ENCODE measurements around the gene ADCK1. TPM values are rescaled to one million over a fixed set of nuclear protein-coding genes. Genes with fewer than 3 reads are reported as not detected.

ADCK1 gene
- 10.3 TPM for total RNA-seq
- long read RNA-seq, transcript ADCK1-201 (11 exons, 2,234 nt) = major isoform, 10 of 16 reads
- long read RNA-seq, partial matches to known transcripts = 0 of 16 reads
- long read RNA-seq, other reads (novel, unspliced or antisense) = 6 of 16 reads

- DNase-seq = peak; percentile 92
- TF ChIP-seq, protein P1, sequence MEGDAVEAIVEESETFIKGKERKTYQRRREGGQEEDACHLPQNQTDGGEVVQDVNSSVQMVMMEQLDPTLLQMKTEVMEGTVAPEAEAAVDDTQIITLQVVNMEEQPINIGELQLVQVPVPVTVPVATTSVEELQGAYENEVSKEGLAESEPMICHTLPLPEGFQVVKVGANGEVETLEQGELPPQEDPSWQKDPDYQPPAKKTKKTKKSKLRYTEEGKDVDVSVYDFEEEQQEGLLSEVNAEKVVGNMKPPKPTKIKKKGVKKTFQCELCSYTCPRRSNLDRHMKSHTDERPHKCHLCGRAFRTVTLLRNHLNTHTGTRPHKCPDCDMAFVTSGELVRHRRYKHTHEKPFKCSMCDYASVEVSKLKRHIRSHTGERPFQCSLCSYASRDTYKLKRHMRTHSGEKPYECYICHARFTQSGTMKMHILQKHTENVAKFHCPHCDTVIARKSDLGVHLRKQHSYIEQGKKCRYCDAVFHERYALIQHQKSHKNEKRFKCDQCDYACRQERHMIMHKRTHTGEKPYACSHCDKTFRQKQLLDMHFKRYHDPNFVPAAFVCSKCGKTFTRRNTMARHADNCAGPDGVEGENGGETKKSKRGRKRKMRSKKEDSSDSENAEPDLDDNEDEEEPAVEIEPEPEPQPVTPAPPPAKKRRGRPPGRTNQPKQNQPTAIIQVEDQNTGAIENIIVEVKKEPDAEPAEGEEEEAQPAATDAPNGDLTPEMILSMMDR (IDR thresholded peaks at IDR 0.05; ENCODE audit: borderline replicate concordance) = peak; percentile 59
- H3K27me3 ChIP-seq (ENCODE audit: low read depth) = no peaks in the 10 kb centered on the region
- H3K27ac ChIP-seq (replicated peaks) = peak within 1 kb of the TSS; percentile 95
- intact Hi-C loops (cut with micrococcal nuclease) = no loop called here
- H3K4me1 ChIP-seq = peaks cover 32% of the 10 kb centered on the region
- peak within 1 kb of the TSS; percentile 76 for H3K4me3 ChIP-seq
- H3K36me3 ChIP-seq = no peaks in the 10 kb centered on the region
- no peaks in the 10 kb centered on the region for H3K9me3 ChIP-seq (replicated peaks)
Observed at GRCh38 chr14:77799863-77800730, at the start of gene ADCK1. TSS of gene ADCK1 (plus strand) at chr14:77800109. CDS start at chr14:77818979, 18,870 bp downstream.

DNA sequence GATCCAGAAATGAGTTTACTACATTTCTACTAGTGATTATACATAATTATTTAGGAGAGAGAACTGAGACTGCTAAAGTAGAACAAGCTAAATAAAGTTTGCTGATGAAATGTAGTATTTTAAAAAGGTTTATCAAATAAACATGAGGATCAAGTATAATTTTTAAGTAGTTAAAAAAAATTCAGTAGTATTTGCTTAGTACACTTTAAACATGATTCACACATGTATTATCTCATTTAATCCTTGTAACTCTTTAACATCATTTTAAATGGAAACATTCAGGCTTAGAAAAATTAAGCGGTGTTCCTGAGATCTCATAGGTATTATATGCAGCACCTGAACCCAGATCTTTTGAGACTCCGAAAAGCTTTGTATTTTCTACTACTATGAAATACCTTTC is 47.6 kb upstream of the ADCK1 start:
- Histone ChIP-seq H3K4me1 (peaks cover 44% of the 10 kb centered on the region), H3K27ac (replicated peaks) (no peak overlapping the region), H3K4me3 (no peak overlapping the region), H3K36me3 (peaks cover 66% of the 10 kb centered on the region), H3K27me3 (ENCODE audit: low read depth) (no peaks in the 10 kb centered on the region), H3K9me3 (replicated peaks) (no peaks in the 10 kb centered on the region)
- intact Hi-C loops (cut with micrococcal nuclease) = no loop called here
- TF ChIP-seq, protein P1 (IDR thresholded peaks at IDR 0.05; ENCODE audit: borderline replicate concordance) = no peak
- no peak for DNase-seq

DNA sequence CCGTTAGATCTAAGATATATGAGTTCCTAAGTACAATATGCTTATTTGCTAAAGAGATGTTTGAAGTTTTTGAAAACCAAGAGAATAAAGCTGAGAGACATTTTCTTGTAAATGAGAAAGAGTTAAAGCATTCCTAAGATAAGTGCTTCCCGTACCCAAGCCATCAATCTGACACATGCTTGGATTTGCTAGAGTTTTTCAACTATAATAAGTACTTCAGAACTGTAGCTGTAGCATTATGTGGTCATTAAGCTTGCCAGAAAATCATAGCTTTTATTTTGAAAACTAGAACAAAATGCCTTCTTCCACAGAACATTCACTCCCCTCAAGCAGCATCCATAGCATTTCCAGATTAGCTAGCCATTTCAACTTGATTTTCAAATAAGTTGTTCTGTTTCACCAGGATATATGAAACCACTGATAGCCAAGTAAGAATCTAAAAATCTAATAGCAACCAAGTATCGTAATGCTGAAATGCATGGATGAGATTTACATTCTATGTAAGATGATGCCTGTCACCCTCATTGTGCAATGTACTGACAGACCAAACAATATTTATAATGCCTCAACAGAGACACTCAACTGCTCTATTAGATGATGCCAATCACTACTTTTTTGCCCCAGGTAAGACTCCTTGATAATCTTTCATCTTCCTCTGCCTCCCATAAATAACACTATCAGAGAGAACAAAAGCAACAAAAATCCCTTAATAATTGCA is 47.0 kb upstream of the ADCK1 start:
- Histone ChIP-seq H3K9me3 (replicated peaks) (no peaks in the 10 kb centered on the region), H3K27me3 (ENCODE audit: low read depth) (no peaks in the 10 kb centered on the region), H3K36me3 (peaks cover 61% of the 10 kb centered on the region), H3K4me1 (peaks cover 51% of the 10 kb centered on the region), H3K27ac (replicated peaks) (no peak overlapping the region), H3K4me3 (no peak overlapping the region)
- DNase-seq = no peak
- TF ChIP-seq, protein P1 (IDR thresholded peaks at IDR 0.05; ENCODE audit: borderline replicate concordance) = no peak
- intact Hi-C loops (cut with micrococcal nuclease) = no loop called here

DNA sequence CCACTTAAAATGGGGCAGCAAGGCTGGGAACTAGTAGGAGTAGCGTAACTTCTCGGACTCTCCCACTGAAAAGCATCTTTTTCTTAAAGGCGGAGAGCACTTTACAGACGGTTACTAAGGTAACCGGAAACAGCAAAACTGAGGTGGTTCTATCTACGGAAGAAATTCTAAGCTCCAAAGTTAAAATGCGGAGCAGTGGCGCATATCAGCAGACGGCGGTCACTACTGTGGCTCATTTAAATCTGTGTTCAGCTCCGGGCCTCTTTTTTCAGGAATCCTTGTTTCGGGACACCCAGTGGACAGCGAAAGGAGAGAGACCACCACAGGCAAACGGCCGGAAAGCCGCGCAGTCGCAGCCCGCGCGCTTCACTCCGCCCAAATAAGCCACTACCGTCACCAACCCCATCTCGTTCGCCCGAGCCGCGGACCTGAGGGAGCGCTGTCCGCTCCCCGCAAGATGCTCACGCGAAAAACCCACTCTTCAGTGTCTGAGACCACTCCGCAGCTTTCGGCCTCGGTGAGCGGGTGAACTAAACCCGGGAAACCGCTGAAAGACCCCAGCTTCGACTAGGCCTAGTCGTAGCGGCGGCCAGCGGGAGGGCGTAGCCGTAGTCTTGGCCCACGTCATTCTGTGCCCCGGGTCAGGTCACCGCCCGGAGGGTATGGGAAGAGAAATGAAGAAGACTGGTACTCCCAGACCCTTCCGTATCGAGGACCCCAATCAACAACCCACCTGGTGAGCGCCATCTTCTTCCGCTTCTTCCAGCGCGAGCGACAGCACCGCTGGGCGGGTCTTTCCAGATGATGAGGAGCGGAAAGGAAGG is 39.3 kb upstream of the ADCK1 start, which contains the start of gene SNW1:
TSS of gene SNW1 (minus strand) at position 776 of the 824 bp plus-strand sequence. CDS start at position 747, 29 bp downstream.
- no peaks in the 10 kb centered on the region for H3K36me3 ChIP-seq
- peaks cover 53% of the 10 kb centered on the region for H3K4me1 ChIP-seq
- H3K27me3 ChIP-seq (ENCODE audit: low read depth) = no peaks in the 10 kb centered on the region
- peak within 1 kb of the TSS; percentile 94 for H3K4me3 ChIP-seq
- intact Hi-C loops (cut with micrococcal nuclease) = no loop called here
- H3K27ac ChIP-seq (replicated peaks) = peak within 1 kb of the TSS; percentile 91
- H3K9me3 ChIP-seq (replicated peaks) = no peaks in the 10 kb centered on the region
- DNase-seq = peak; percentile 91
- TF ChIP-seq, protein P1 (IDR thresholded peaks at IDR 0.05; ENCODE audit: borderline replicate concordance) = peak; percentile 8

Measured in left ventricle myocardium inferior (tissue), 1 donor.